GM23338 (cell line): ENCODE measurements around the gene PITPNC1. TPM values are rescaled to one million over a fixed set of nuclear protein-coding genes. Genes with fewer than 3 reads are reported as not detected.

Source experiments
- ATAC-seq: fragments of 200-7000 bp; cut with Tn5 transposase; 3 replicates; pipeline ENCODE4 v1.9.1; 2020
- DNase-seq: peaks from one replicate; pipeline ENCODE4 v3.0.0-alpha.2; 2015; ENCODE audit warnings: low spot score
- H2AFZ ChIP-seq: fragments of 200-600 bp; sonication (generic); 2 replicates; pipeline ENCODE4 v1.8.0; 2016; ENCODE audit warnings: antibody characterized with exemption, mild to moderate bottlenecking, moderate library complexity
- H3F3A ChIP-seq: fragments of 200-600 bp; sonication (generic); replicated peaks from 2 replicates; pipeline ENCODE4 v1.8.0; 2017; ENCODE audit warnings: antibody characterized with exemption, mixed run types, low read depth
- H3K27ac ChIP-seq: fragments of 200-600 bp; sonication (generic); 2 replicates; pipeline ENCODE4 v1.6.1; 2016; ENCODE audit warnings: low read depth
- H3K27me3 ChIP-seq: fragments of 200-600 bp; sonication (generic); 2 replicates; pipeline ENCODE4 v1.8.0; 2016; ENCODE audit warnings: mild to moderate bottlenecking, mixed run types, moderate library complexity; ENCODE audit not compliant: insufficient read depth
- H3K36me3 ChIP-seq: fragments of 200-600 bp; sonication (generic); 2 replicates; pipeline ENCODE4 v1.8.0; 2016; ENCODE audit warnings: mild to moderate bottlenecking; ENCODE audit not compliant: insufficient read depth
- H3K4me1 ChIP-seq: fragments of 200-600 bp; sonication (generic); 2 replicates; pipeline ENCODE4 v1.8.0; 2016; ENCODE audit warnings: mild to moderate bottlenecking, moderate library complexity; ENCODE audit not compliant: insufficient read depth
- H3K4me2 ChIP-seq: fragments of 200-600 bp; sonication (generic); 2 replicates; pipeline ENCODE4 v1.7.1; 2017; ENCODE audit warnings: mixed run types
- H3K4me3 ChIP-seq: fragments of 200-600 bp; sonication (generic); 2 replicates; pipeline ENCODE4 v1.6.1; 2016; ENCODE audit warnings: mixed run types
- H3K79me2 ChIP-seq: fragments of 200-600 bp; sonication (generic); replicated peaks from 2 replicates; pipeline ENCODE4 v1.8.0; 2017; ENCODE audit warnings: mild to moderate bottlenecking; ENCODE audit not compliant: insufficient read depth
- H3K9me2 ChIP-seq: fragments of 200-600 bp; sonication (generic); 2 replicates; pipeline ENCODE4 v1.8.0; 2017; ENCODE audit not compliant: insufficient read depth
- H4K20me1 ChIP-seq: fragments of 200-600 bp; sonication (generic); replicated peaks from 2 replicates; pipeline ENCODE4 v1.8.0; 2017; ENCODE audit warnings: mild to moderate bottlenecking; ENCODE audit not compliant: insufficient read depth
- H3K27ac Mint-ChIP-seq: 2 replicates; pipeline ENCODE4 v1.8.0; 2020; ENCODE audit warnings: inconsistent platforms, mild to moderate bottlenecking, moderate library complexity, mixed read lengths
- H3K27me3 Mint-ChIP-seq: 3 replicates; pipeline ENCODE4 v1.8.0; 2022; ENCODE audit warnings: low read depth, mild to moderate bottlenecking, moderate library complexity, mixed read lengths, inconsistent platforms; ENCODE audit not compliant: insufficient read depth, poor library complexity
- H3K36me3 Mint-ChIP-seq: 3 replicates; pipeline ENCODE4 v1.8.0; 2021; ENCODE audit warnings: low read depth, mild to moderate bottlenecking, inconsistent platforms, moderate library complexity, mixed read lengths
- H3K4me1 Mint-ChIP-seq: 3 replicates; pipeline ENCODE4 v1.8.0; 2020; ENCODE audit warnings: mild to moderate bottlenecking, inconsistent platforms, mixed read lengths
- H3K4me3 Mint-ChIP-seq: 3 replicates; pipeline ENCODE4 v1.8.0; 2021; ENCODE audit warnings: moderate library complexity, mild to moderate bottlenecking, inconsistent platforms, mixed read lengths
- H3K9me3 Mint-ChIP-seq: 3 replicates; pipeline ENCODE4 v1.8.0; 2020; ENCODE audit warnings: moderate library complexity, mild to moderate bottlenecking, inconsistent platforms, mixed read lengths
- CREB1 ChIP-seq: fragments of 250-450 bp; sonication (Bioruptor Pico); IDR thresholded peaks from 2 replicates; pipeline ENCODE4 v1.5.0; 2020; ENCODE audit warnings: low read depth, mild to moderate bottlenecking, moderate library complexity
- CTCF ChIP-seq, 2 experiments: fragments of 200-600 bp in 1 of 2; sonication (generic) in 1 of 2; conservative IDR thresholded peaks; 2 replicates each; pipeline versions ENCODE4 v1.5.1 to v1.6.1; 2016 to 2017; ENCODE audit warnings: antibody characterized with exemption in 2 of 2, low read depth in 2 of 2, mild to moderate bottlenecking in 2 of 2, moderate library complexity in 1 of 2
- ETS1 ChIP-seq: IDR thresholded peaks from 2 replicates; pipeline ENCODE4 v1.6.1; 2016; ENCODE audit warnings: antibody characterized with exemption
- EZH2 ChIP-seq: fragments of 200-600 bp; sonication (generic); IDR thresholded peaks from one replicate; pipeline ENCODE4 v1.8.0; 2017; ENCODE audit warnings: antibody characterized with exemption, mild to moderate bottlenecking, low read depth; ENCODE audit not compliant: unreplicated experiment
- EZH2phosphoT487 ChIP-seq: fragments of 200-600 bp; sonication (generic); IDR thresholded peaks from one replicate; pipeline ENCODE4 v1.8.1; 2018; ENCODE audit warnings: antibody characterized with exemption; ENCODE audit not compliant: unreplicated experiment
- JUNB ChIP-seq: IDR thresholded peaks from one replicate; pipeline ENCODE4 v1.6.1; 2016; ENCODE audit warnings: antibody characterized with exemption; ENCODE audit not compliant: unreplicated experiment
- NANOG ChIP-seq: IDR thresholded peaks from 2 replicates; pipeline ENCODE4 v1.6.1; 2016; ENCODE audit warnings: antibody characterized with exemption, borderline replicate concordance
- POLR2AphosphoS5 ChIP-seq: IDR thresholded peaks from 2 replicates; pipeline ENCODE4 v1.6.1; 2016; ENCODE audit warnings: antibody characterized with exemption, low read depth
- REST ChIP-seq: IDR thresholded peaks from one replicate; pipeline ENCODE4 v1.6.1; 2018; ENCODE audit warnings: antibody characterized with exemption; ENCODE audit not compliant: unreplicated experiment
- STAT1 ChIP-seq: IDR thresholded peaks from one replicate; pipeline ENCODE4 v1.6.1; 2016; ENCODE audit warnings: antibody characterized with exemption; ENCODE audit not compliant: unreplicated experiment
- ZNF114 ChIP-seq: fragments of 250-450 bp; sonication (Bioruptor Pico); IDR thresholded peaks from 2 replicates; pipeline ENCODE4 v1.5.0; 2020; ENCODE audit warnings: mild to moderate bottlenecking, moderate library complexity
- ZNF331 ChIP-seq: fragments of 250-450 bp; sonication (Bioruptor Pico); IDR thresholded peaks from 2 replicates; pipeline ENCODE4 v1.5.0; 2020; ENCODE audit warnings: low read depth, mild to moderate bottlenecking, moderate library complexity
- ZNF462 ChIP-seq: fragments of 250-450 bp; sonication (Bioruptor Pico); IDR thresholded peaks from 2 replicates; pipeline ENCODE4 v1.5.0; 2020; ENCODE audit warnings: mild to moderate bottlenecking, moderate library complexity
- polyA plus RNA-seq: library from polyadenylated mRNA; unstranded; fragments of >200 nt; fragmentation: Nextera tagmentation; extraction: Ambion mirVana; gene quantifications from 2 replicates; pipeline ENCODE4 v1.2.1, GENCODE V29; 2016
- total RNA-seq: library from RNA; depleted of rRNA; stranded (reverse); fragments of >200 nt; shearing (Covaris generic); gene quantifications from 2 replicates; pipeline ENCODE4 v1.2.3, GENCODE V29; 2014

PITPNC1 gene
- total and polyA plus RNA-seq, 2 experiments from 2014 or later, result 23.0 to 32.6 TPM

- ATAC-seq, result no peak
- Mint-ChIP-seq H3K27me3 (no peaks in the 10 kb centered on the region), H3K4me3 (no peak overlapping the region), H3K9me3 (no peaks in the 10 kb centered on the region), H3K36me3 (peaks cover 9% of the 10 kb centered on the region; the same call in 2 of the 3 replicates), H3K4me1 (peaks cover 21% of the 10 kb centered on the region), H3K27ac (no peak overlapping the region)
- H3K4me1 ChIP-seq, result no peaks in the 10 kb centered on the region
- H3K4me2 ChIP-seq, result no peak overlapping the region
- no peak overlapping the region for H2AFZ ChIP-seq
- H3K27ac ChIP-seq, result no peak overlapping the region
- H3K27me3 ChIP-seq, result no peaks in the 10 kb centered on the region
- no peaks in the 10 kb centered on the region for H4K20me1 ChIP-seq
- H3F3A ChIP-seq, result no peaks in the 10 kb centered on the region; the same call in 1 of the 2 replicates
- DNase-seq, result no peak
- H3K79me2 ChIP-seq, result peaks cover 97% of the 10 kb centered on the region
- H3K36me3 ChIP-seq, result no peaks in the 10 kb centered on the region
- H3K4me3 ChIP-seq, result no peak overlapping the region
- TF ChIP-seq EZH2phosphoT487, result no peak
- no peak for TF ChIP-seq CREB1 (CRISPR knock-in tag)
- TF ChIP-seq POLR2AphosphoS5, result no peak
- TF ChIP-seq NANOG, result no peak
- TF ChIP-seq ZNF331 (CRISPR knock-in tag), result no peak
- no peak for TF ChIP-seq STAT1
- TF ChIP-seq REST, result no peak
- no peak for TF ChIP-seq ZNF462
- TF ChIP-seq CTCF (conservative IDR thresholded peaks at IDR 0.05; ENCODE audit: low read depth in 2 of 2), result no peak
- no peak for TF ChIP-seq EZH2
- TF ChIP-seq ZNF114 (CRISPR knock-in tag), result no peak
- TF ChIP-seq JUNB, result no peak
- TF ChIP-seq ETS1, result no peak
- no peaks in the 10 kb centered on the region for H3K9me2 ChIP-seq
Observed at GRCh38 chr17:67484261-67484660, 107.2 kb downstream of the PITPNC1 start.
